GM21447 (cell line): ENCODE results near the gene CTNNA3.

Source experiments
- ATAC-seq: cut with Tn5 transposase; IDR thresholded peaks from one replicate; pipeline ENCODE4 v1.9.1; 2021; ENCODE audit not compliant: unreplicated experiment

The CTNNA3 gene

DNA sequence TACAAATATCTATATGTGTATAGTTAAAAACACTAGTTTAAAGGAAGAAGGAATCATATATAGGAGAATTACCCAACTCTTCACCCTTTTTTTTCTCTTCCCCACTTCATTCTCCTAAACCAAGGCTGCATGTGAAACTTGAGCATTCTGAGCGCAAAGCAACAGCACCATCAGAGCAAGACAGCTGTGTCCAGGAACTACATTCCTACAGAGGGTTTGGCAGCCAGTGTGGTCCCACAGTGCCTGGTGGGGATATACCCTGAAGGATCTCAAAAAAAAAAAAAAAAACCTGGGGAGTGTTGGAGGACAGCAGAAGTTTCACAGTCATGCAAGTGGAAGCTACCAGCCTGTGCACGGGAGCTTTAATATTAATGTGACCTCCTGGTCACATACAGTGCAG lies 310.4 kb downstream of the CTNNA3 start:
- no peak for ATAC-seq

DNA sequence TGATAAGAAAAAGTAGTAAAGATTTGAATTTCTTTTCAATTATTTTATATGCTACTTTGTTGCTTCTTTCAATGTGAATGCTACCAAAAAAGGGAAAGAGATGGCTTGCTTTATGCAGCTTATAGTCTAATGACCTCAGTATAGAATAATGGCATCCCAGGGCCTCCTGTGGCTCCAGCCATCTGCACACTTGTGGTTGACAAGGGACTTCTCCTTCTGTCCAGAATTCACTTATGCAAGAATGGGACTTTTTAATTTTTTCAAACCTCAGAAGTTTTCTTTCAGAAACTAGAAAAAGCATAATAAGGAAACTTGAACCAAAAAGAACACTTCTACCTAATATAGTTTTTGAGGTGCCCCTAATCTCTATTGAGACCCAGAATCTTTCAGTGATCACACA lies 310.9 kb downstream of the CTNNA3 start:
- ATAC-seq = no peak

DNA sequence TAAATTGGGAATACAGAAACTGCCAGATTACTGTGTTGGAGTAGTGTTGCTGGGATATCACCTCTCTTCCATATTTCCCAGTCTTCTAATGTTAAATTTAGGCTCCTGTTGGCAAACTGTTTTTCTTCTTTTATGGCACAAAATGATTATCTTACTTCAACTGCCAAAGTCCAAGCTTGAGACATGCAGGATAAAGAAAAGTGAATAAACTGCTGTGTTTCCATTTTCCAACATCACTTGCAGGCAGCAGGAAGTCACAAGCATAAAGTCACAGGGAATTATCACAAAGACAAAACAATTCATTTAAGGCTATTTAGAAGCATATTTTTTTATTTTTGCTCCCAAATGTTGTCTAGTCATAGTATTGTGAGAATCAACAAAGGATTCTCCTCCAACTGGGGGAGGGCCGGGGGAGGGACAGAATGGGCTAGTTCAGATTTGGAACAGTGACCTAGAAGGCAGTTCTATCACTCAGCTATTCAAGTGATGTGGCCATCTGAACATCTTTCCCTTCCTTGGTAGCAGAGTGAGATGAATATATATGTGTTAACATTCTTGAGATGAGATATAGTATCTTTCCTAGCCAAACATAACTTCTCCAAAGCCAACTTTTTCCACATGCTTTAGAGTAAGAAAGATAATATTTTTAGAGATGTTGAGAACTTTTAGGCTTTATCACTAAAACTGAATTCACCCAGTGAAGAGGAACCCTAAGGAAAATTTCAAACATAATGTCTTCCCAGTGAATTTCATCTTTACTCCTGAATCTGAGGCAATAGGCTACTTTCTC lies 364.7 kb downstream of the CTNNA3 start:
- ATAC-seq = no peak

GRCh38 chr10:67327626-67328535 lies 368.1 kb downstream of the CTNNA3 start:
- ATAC-seq = no peak

GRCh38 chr10:67319976-67320375 lies 376.0 kb downstream of the CTNNA3 start:
- no peak for ATAC-seq

DNA sequence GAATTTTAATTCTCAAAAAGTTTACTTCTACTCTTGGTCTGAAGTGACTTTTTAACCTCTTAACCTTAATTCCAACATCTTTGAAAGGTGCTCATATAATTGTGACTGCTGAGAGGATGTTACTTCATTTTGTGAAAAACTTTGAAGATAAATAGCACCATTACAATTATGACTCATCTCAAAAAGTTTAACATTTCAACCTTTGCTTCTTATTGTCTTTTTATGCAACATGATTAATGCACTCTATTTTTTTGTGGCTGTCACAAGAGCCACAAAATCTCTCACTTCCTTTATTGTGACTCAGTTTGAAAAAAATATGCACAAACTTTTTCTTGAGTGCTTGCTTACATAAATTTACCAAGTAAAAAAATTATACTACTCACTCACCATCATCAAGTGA lies 387.1 kb downstream of the CTNNA3 start:
- ATAC-seq = no peak

- ATAC-seq = no peak
Observed at GRCh38 chr10:67306588-67307205, 389.3 kb downstream of the CTNNA3 start.

GRCh38 chr10:67302701-67303100 lies 393.3 kb downstream of the CTNNA3 start:
- no peak for ATAC-seq

GRCh38 chr10:67299761-67300160 lies 396.2 kb downstream of the CTNNA3 start:
- ATAC-seq = no peak

DNA sequence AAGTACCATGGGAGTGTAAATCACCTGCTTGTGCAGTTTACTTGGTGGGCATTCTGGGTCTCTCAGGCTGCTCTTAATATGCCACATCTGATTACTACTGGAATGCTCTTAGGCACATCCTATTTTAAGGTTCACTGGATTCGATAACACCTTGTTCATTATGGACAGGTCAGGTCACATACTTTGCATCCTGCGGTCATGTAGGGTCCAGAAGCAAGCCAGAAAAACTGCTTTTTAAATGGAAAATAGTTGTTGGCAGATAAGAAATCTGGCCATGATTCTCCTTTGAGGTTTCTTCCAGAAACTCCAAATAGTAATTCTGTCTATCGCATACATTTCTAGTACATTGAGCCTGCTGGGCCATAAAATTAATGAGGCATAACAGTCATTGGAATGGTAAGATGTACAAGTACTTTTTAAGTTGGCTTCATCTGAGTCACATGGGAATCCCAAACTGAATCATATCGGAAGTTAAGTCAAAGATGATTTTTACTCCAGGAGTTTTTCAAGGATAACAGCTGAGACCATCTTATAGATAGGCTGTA lies 398.3 kb downstream of the CTNNA3 start:
- ATAC-seq = no peak

DNA sequence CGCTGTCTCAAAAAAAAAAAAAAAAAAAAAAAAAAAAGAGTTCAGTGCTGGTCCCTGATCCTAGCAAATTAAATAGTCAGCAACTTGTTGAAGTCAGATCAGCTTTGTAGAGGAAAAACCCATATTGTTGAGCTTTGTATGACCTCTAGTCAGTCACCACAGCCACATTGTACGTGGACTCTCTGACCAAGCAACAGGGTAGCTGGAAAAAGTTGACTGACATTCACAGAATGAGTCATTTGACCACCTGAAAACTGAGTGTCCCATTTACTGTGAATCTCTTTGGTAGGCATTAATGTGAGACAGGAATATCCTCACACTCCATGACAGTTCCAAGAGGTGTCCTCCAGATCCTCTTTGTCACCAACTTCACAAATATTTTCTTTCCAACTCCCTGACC lies 399.1 kb downstream of the CTNNA3 start:
- ATAC-seq = no peak

GRCh38 chr10:67288688-67289410 lies 407.1 kb downstream of the CTNNA3 start:
- no peak for ATAC-seq

- ATAC-seq = no peak
Observed at GRCh38 chr10:67284589-67284988, 411.4 kb downstream of the CTNNA3 start.

- ATAC-seq = no peak
Observed at GRCh38 chr10:67282871-67283270, 413.1 kb downstream of the CTNNA3 start.

DNA sequence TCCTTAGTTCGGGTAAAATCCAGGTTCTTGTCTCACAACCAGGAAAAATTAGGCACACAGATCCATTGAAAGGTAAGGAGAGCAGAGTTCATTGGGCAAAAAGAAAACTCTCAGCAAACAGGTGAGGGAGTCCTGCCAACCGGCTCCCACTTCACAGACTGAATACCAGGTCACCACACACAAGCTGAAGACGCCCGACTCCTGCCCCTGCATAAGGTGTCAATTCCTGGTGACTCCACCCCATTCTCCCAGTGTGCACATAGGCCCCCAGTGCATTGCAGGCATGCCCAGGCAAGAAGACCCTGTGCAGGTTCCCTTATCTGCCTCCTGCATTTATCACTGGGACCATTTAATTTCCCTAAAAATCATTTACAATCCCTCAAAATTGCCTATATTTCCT lies 415.6 kb downstream of the CTNNA3 start:
- no peak for ATAC-seq

DNA sequence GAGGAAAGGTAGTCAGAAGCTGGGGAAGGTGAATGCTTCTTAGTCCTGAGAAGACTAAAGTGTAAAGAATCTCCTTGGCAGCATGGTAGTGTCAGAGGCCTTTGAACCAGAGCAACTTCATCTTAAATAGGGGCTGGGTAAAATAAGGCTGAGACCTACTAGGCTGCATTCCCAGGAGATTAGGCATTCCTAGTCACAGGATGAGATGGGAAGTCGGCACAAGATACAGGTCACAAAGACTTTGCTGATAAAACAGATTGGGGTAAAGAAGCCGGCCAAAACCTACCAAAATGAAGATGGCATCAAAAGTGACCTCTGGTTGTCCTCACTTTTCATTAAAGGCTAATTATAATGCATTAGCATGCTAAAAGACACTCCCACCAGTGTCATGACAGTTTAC lies 418.6 kb downstream of the CTNNA3 start:
- no peak for ATAC-seq

- ATAC-seq = no peak
Observed at GRCh38 chr10:67269828-67270227, 426.2 kb downstream of the CTNNA3 start.

- ATAC-seq = no peak
Observed at GRCh38 chr10:67268146-67268545, 427.8 kb downstream of the CTNNA3 start.

DNA sequence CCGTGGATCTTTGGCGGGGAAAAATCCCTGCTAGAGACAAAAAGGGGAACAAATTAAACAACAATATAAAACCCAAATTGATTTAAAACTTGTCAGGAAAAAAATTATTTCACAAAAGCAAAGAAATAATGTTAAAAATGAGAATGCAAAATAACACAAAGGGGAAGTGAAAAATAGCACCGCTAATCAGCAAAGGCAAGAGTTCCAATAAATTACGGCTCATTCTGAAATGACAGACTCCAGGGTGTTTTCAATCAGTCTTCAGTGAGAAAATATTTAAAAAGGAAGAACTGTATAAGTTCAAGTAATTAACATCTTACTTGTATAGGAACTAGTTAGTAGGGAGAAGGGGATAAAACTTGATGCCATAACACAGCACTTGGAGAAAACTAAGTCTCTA lies 433.3 kb downstream of the CTNNA3 start:
- no peak for ATAC-seq

DNA sequence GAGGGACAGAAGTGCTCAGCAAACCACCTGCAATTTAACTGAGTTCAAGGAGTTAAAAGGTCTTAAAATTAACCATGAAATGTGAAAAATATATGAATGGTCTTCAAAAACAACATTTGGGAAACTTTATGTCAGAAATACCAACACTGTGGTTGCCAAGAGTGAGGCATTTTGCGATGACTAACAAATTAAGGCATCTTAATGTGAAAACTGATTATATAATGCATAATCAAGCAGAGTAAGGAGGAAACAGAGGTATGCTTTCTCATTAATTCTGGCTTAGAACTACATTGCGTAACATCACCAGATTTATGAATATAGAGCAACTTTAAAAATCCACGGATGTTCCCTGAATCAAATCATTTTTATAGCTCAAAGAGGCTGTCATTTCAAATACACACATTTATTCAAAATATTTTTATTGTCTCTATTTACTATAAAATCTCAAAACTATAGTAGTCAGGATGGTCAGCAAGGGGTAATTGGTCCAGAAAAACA lies 434.6 kb downstream of the CTNNA3 start:
- ATAC-seq = no peak
